H54 (cell line): ENCODE measurements around the gene ARHGAP8.
"Not testable (repeated sequence)": the region's sequence is repeated elsewhere in the genome, so short reads cannot be mapped to it uniquely, and the experiment has no call there.

Experiments
- DNase-seq: peaks from one replicate; pipeline ENCODE4 v3.0.0; 2011; ENCODE audit warnings: low spot score, mixed read lengths; ENCODE audit not compliant: insufficient read length
- FAIRE-seq: peaks from 3 replicates; lab custom pipeline; 2011; peaks lifted over from hg19 to GRCh38; lab: Jason Lieb, UNC
- POLR2A ChIP-seq: IDR thresholded peaks from 2 replicates; pipeline ENCODE4 v1.6.1; 2011; ENCODE audit warnings: low read depth, mild to moderate bottlenecking, low read length

ARHGAP8 gene

DNA sequence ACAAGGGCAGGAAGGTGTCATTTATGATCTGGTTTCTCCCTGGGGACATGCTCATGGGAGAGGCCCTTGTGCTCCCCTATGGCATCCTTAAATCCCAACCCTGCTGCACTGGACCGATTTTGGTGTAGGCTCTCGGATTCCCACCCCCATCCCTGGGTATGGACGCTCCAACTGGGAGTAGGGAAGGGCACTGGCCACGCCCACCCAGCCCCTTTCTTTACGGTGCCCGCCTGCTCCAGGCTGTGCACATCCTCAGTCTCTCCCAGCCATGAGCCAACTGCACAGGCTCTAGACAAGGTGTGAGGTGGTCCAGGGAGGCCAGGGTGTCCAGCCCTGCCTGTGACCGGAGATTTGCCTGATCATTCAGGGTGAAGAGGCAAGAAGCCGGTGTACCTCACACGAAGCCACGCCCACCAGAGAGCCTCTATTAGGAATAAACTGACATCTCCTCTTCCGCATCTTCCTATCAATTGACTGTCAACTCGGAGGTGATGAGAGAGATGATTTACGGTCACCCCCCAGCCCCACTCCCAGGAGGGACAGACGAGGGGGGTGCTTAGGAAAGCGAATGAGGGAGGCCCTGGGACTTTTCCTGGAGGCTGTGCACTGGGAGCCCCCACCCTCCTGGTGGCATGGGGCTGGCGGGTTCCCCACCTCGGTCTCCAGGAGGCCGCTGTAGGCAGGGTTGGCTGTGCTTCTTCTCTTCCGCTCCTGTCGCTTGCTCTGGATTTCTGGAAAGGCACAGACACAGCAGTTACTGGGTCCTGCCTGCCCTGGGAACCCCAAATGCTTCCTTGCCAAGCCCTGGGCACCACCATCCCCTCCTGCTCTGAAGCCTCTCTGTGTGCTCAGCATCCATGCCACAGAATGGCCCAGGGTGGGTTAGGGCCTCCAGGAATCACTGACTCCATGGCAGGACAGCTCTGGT lies 140.7 kb downstream of the ARHGAP8 start:
- FAIRE-seq = no peak

DNA sequence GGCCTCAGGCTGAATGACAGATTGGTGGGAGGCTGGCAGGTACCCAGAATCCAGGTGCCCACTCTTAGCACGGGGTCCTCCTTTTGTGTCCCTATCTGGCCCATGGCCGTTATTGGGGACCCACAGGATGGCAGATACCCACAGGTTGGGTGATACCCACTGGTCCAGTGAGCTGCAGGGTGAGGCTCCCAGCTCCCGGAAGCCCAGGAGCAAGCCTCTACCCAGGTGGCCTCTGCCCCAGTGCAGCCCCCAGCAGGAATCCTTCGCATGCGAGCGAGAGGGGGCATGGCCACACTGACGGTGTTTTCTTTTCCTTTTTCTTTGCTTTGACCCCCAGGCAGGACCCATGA lies 141.3 kb downstream of the ARHGAP8 start:
- no peak for TF ChIP-seq POLR2A
- DNase-seq (no peak), FAIRE-seq (no peak)

More for the DNA sequence above, 140.7 kb downstream of the ARHGAP8 start:
- no peak for DNase-seq
- TF ChIP-seq POLR2A = no peak

DNA sequence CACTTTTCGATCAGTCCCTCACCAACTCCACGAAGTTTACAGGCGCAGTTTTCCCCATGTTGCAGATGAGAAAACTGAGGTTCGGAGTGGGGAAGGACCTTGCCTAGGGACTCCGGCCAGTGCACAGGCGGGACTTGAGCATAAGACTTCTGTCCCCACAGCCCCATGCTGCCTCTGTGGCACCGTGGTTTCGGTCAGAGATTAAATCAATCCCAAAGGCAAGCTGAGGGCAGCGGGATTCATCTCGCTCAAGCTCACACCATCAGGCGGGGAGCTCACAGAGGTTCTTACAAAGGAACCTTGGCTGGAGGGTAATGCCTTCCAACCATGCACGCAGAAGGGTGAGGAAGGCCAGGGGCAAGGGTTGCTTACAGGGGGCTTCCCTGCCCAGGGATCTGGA lies 141.9 kb downstream of the ARHGAP8 start:
- FAIRE-seq (no peak), DNase-seq (no peak)
- no peak for TF ChIP-seq POLR2A

DNA sequence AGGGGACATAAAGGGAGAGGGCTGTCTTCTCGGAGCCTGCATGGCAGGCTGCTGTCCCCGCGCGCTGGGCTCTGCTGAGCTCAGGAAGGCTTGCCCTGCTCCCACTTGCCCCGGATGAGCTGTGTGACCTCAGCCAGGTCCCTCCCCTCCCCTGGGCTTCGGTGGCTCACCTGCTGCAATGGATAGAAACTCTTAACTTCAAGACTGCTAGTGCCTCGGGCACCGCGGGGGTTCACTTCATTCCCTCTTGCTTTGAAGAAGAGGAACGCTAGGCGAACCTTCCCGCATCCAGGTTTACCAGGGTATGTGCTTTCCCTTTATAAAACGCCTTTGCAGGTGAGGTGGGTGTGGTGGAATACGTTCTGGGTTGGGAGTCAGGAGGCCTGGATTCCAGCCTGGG lies 142.4 kb downstream of the ARHGAP8 start:
- FAIRE-seq = no peak
- no peak for TF ChIP-seq POLR2A

DNA sequence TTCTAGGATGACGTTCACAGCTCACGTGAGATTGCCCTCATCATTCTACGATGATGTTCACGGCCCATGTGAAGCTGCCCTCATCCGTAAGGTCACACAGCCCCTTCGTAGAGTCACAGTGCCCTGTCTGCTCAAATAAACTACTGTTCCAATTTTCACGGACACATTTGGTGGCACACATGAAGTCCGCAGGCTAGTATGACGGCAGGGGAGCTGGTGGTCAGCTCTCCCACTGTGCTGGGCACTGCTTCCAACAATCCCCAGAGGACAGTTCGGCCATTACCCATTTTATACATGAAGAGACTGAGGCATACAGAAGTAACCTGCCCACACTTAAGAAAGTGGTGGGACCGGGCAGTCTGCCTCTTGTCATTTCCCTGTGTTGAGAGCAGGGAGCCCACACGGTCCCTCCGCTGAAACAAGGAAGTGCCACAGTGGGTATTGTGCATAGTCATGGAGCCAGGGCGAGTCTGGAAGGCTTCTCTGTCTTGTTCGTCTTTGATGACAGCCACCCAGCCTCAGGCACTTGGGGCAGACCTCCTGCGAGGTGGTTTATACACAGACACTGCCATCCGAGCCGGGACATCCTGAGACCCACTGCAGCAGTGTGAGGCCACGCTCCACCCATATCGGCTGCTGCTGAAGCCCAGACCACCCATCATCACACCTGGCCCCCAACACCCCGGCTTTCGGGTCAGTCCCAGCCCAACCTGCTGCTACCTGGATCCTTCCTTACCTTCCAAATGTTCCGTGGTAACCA lies 143.1 kb downstream of the ARHGAP8 start:
- TF ChIP-seq POLR2A = no peak
- DNase-seq (no peak), FAIRE-seq (no peak)

More for the DNA sequence above, 142.4 kb downstream of the ARHGAP8 start:
- DNase-seq = no peak

DNA sequence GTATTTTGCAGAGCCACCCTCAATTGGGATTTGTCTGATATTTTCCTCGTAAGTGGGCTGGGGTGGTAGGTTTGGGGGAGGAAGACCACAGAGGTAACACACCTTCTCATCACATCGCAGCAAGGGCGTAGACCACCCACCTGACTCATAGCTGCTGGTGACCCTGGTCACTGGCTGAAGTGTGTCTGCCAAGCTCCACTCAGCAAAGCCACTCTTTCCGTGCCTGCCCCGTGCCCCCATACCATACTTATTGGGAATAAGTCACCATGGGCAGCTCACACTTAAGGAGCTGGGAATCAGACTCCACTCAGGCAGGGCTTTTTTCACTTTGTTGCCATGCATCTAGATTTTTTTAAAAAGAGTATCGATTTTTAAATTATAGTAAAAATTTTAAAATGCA lies 145.9 kb downstream of the ARHGAP8 start:
- DNase-seq = no peak
- no peak for TF ChIP-seq POLR2A
- FAIRE-seq = no peak

DNA sequence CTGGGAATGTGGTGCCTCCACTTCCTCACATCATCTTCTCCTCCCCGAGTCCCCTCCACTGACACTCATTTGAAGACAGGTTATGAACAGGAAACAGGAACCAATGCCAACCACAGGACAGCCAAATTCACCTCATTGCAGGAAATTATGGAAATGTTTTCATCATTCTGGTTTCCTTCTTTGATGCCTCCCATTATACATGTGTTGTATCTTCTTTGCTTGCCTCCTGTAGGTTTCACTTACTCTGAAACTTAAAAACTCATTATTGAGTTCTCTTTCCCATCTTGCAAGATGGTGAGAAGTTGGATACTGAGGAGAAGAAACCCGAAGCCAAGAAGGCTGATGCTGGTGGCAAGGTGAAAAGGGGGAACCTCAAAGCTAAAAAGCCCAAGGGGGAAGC lies 148.9 kb downstream of the ARHGAP8 start:
- no peak for FAIRE-seq
- no peak for DNase-seq
- TF ChIP-seq POLR2A = no peak

DNA sequence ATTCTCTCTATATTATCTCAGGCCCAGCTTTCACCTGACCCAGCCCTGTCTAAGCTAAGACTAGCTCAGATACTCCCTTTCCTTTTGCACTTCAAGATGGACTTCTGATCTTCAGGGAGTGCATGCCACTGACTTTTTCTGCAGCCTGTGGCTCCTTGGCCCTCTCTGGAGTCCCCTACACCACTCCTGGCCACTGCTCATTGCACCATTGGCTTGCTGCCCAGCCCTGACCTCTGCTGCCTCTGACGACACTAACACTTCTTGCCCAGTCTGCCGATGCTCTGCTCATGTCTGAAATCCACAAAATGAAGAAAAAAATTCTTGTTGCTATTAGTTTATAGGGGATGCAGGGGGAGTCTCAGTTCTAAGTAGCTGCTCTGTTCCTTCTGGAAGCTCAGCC lies 150.8 kb downstream of the ARHGAP8 start:
- not testable (repeated sequence) for DNase-seq
- FAIRE-seq = peak; percentile 30

DNA sequence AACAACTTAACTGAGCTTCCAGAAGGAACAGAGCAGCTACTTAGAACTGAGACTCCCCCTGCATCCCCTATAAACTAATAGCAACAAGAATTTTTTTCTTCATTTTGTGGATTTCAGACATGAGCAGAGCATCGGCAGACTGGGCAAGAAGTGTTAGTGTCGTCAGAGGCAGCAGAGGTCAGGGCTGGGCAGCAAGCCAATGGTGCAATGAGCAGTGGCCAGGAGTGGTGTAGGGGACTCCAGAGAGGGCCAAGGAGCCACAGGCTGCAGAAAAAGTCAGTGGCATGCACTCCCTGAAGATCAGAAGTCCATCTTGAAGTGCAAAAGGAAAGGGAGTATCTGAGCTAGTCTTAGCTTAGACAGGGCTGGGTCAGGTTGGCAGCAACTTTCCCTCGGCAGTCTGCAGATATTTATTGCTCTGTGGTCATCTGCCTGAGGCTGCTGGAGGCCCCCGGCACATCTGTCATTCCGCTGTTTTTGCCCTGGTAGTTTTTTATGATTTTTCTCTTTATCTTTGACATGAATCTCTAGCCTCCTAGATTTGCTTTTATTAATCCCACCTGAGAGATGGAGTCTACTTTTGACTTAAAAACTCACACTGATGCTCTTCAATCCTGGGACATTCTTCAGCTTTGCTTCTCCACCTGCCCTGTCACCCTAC lies 152.2 kb downstream of the ARHGAP8 start:
- FAIRE-seq, DNase-seq: not testable (repeated sequence)

DNA sequence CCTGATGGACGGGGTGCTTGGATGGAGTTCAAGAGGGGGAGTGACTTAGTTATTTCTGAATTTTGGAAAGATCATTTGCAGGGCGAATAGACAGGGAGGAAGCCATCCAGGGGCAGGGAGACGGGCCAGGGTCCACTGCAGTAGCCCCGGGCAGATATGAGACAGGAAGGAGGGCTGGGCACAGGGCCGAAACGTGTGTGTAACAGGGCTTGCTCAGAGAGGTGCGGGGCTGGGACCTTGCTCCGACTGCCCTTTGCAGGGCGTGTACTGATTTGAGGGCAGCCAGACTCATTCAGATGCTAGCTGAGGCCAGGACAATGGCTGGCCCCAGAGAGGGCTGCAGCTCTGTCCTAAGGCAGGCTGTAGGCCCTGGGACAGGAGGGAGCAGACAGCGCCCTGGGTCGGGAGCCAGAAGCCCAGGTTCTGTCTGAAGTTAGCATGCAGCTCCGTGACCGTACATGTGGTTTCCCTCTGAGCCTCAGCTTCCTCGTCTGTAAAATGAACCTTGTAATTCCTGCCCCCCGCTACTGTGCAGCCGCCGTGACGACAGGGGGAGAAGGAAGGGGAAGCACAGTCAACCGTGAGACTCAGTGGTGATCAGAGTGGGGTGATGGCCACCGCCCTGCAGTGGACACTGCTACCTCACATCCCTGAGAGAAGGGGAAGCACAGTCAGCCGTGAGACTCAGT lies 154.0 kb downstream of the ARHGAP8 start:
- FAIRE-seq = no peak
- TF ChIP-seq POLR2A = no peak

DNA sequence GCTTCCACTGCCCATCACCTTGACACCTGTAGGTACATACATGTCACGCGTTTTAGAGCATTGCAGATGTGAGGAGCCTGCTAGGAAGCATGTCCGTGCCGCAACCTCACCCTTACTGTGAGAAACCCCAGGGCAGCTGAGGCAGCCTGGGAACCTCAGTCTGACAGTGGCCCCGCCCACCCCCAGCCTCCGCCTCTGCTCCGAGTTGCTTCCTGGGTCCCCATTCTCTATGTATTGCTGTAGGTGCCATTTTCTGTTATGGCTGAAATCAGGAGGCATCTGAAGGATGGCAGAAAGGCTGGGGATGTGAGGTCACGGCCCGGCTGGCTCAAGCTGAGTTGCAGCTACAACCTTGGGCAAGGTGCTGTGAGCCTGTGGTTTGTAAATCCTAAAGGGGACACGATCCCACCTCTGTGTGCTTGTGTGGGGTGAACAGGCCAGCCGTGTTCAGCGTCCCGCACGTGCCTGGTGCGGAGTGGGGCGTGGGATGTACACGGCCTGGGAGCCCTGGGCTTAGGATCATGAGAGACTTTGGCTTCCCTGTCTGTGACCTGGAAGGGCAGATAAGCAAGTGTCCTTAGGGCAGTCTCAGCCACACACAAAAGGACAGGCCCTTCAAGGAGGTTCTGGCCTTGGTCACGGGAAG lies 154.7 kb downstream of the ARHGAP8 start:
- no peak for TF ChIP-seq POLR2A
- FAIRE-seq (no peak), DNase-seq (no peak)

More for the DNA sequence above, 154.0 kb downstream of the ARHGAP8 start:
- DNase-seq = no peak

DNA sequence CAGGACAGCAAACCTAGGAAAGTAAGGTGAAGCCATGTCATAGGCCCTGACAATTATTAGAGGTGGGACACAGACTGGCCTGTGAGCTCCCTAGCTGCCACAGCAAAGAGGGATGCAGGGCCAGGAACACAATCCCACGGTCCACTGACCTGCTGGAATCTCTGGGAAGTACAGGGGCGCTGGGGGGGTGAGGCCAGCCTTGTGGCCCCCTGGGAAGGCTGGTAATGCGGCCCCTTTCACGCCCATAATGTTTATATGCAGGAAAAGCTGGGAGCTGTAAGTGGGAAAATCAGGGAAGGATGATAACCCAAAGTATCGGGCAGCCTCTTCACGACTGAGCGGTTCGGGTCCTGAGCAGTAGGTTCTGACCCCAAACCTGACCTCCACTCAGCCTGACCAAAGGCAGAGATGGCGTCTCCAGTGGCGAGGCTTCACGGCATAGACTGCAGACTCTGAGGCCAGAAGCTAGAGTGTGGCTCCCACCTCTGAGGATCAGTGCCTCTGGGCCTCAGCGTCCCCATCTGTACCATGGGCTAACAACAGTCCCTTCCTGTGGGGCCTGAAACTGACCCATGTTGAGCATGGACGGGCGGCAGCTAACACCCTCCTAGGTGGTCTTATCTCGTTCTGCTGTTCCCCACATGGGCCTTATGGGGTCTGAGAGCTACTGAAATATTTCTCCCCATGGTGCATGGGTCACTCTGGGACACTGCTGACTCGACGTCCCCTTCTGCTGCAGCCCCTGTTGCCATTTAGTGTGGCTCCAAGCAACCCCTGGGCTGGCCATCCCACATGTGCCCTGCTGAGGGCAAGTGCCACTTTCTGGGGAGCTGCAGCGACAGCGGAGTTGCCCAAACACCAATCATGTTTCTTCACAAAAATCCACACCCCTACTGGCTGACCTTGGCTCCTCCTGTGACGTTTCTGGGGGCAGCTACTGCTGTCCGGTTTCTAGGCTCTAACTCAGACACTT lies 155.7 kb downstream of the ARHGAP8 start:
- DNase-seq = no peak
- TF ChIP-seq POLR2A = no peak
- FAIRE-seq = no peak
